ENCODE results near the gene LAMB4. TPM values are rescaled to one million over a fixed set of nuclear protein-coding genes. Genes with fewer than 3 reads are reported as not detected.

LAMB4 gene
- total and polyA plus RNA-seq, 2 of the 8 experiments (the other 6 are each of a cell fraction or from before 2014, with no cell fraction given), result not detected

DNA sequence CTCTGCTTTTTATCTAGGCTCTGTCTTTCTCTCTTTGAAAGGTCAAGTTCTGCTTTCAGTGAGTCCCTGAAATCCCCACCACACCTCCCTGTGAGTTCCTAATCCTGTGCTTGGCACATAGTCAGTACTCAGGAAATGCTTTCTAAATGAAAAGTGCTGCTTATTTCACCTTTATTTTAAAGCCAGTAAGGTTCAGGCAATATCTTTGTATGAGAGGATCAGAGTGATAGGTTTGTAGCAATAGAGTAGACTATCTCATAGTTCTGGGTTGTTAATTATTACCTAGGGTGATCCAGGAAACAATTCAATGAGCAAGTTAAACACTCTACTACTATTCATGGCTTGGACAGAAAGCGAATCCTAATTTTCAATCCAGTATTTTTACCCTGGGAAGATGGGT lies 119.8 kb downstream of the LAMB4 start:
- DNase-seq (ENCODE audit: low read depth in 1 of 2, low spot score in 2 of 2) (no peak), FAIRE-seq (no peak)
- H3K4ac ChIP-seq (replicated peaks; ENCODE audit: insufficient read length, low read depth, low read length), result no peak overlapping the region
- H2BK20ac ChIP-seq (ENCODE audit: low read length), result no peak overlapping the region
- H3K4me3 ChIP-seq (ENCODE audit: extremely low read depth in 1 of 4, insufficient read depth in 2 of 4, low read depth in 3 of 4, low read length in 4 of 4), result no peak overlapping the region
- no peak overlapping the region for H4K8ac ChIP-seq (ENCODE audit: extremely low read depth, insufficient read depth, low read length)
- no peak overlapping the region for H3K4me2 ChIP-seq (ENCODE audit: insufficient read depth in 1 of 2, low read depth in 2 of 2, low read length in 2 of 2)
- H3K27ac ChIP-seq (ENCODE audit: low read depth, low read length), result no peak overlapping the region
- no peak overlapping the region for H3K18ac ChIP-seq (ENCODE audit: extremely low read depth, low read length)
- H3K56ac ChIP-seq (replicated peaks; ENCODE audit: insufficient read length, low read depth, low read length), result no peak overlapping the region
- no peak overlapping the region for H4K5ac ChIP-seq (ENCODE audit: insufficient read length, low read depth, low read length)
- H3K27me3 ChIP-seq (replicated peaks in 1 of 4; ENCODE audit: control insufficient read depth in 3 of 4, extremely low read depth in 1 of 4, insufficient read depth in 3 of 4, low read length in 3 of 4), result peaks cover 10 to 24% (median 18%) of the 10 kb centered on the region in 4 experiments
- H2BK5ac ChIP-seq (ENCODE audit: low read depth, low read length), result no peak overlapping the region
- no peak overlapping the region for H3K14ac ChIP-seq (ENCODE audit: insufficient read length)
- CTCF ChIA-PET (ENCODE audit: partially characterized antibody), result interaction anchor here (0.9 to 1.2 kb wide), 2 partner anchors 77 to 86 kb away, joined by 3 read pairs; no protein-coding TSS in a partner anchor
- H4K91ac ChIP-seq (replicated peaks; ENCODE audit: insufficient read length, low read length), result no peak overlapping the region
- H3K23ac ChIP-seq (ENCODE audit: insufficient read length), result no peak overlapping the region
- H3K9ac ChIP-seq (replicated peaks in 1 of 4; ENCODE audit: extremely low read depth in 1 of 4, low read depth in 3 of 4, low read length in 3 of 4), result no peak overlapping the region
- 86% methylated on average over 1 of the region's 1 CpG; no CpG with 5 or more reads in 1 of the 2 experiments for WGBS, 2 experiments (ENCODE audit: extremely low coverage in 1 of 2, insufficient coverage in 1 of 2, insufficient read length in 1 of 2, insufficient replicate concordance in 2 of 2, low coverage in 1 of 2, low lambda C conversion rate in 2 of 2, missing lambda C conversion rate in 1 of 2)
- H2AFZ ChIP-seq (ENCODE audit: low read length), result no peak overlapping the region
- no peak overlapping the region for H2BK12ac ChIP-seq (ENCODE audit: low read depth, low read length)
- POLR2A ChIA-PET (ENCODE audit: partially characterized antibody), result no interaction called here
- H2BK120ac ChIP-seq (replicated peaks; ENCODE audit: low read depth, low read length), result no peak overlapping the region
- TF ChIP-seq TBP (IDR thresholded peaks at IDR 0.05; ENCODE audit: low read depth, low read length), result no peak
- TF ChIP-seq, protein P1, sequence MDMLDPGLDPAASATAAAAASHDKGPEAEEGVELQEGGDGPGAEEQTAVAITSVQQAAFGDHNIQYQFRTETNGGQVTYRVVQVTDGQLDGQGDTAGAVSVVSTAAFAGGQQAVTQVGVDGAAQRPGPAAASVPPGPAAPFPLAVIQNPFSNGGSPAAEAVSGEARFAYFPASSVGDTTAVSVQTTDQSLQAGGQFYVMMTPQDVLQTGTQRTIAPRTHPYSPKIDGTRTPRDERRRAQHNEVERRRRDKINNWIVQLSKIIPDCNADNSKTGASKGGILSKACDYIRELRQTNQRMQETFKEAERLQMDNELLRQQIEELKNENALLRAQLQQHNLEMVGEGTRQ (IDR thresholded peaks at IDR 0.05; ENCODE audit: low read length), result no peak
- H2AK5ac ChIP-seq (ENCODE audit: low read depth, low read length), result no peak overlapping the region
- H3K23me2 ChIP-seq (ENCODE audit: low read depth, low read length), result no peaks in the 10 kb centered on the region
- no peaks in the 10 kb centered on the region for H4K20me1 ChIP-seq (replicated peaks in 1 of 2; ENCODE audit: control insufficient read depth in 1 of 2, insufficient read depth in 2 of 2, low read length in 2 of 2)
- H2BK15ac ChIP-seq (ENCODE audit: low read length), result no peak overlapping the region
- H3K79me2 ChIP-seq (ENCODE audit: control insufficient read depth in 1 of 2, insufficient read depth in 2 of 2, low read length in 2 of 2), result no peaks in the 10 kb centered on the region
- H3K36me3 ChIP-seq (ENCODE audit: control insufficient read depth in 2 of 4, insufficient read depth in 4 of 4, low read length in 3 of 4), result no peaks in the 10 kb centered on the region
- H3K4me1 ChIP-seq (replicated peaks in 1 of 4; ENCODE audit: control insufficient read depth in 3 of 4, insufficient read depth in 4 of 4, low read length in 3 of 4), result no peaks in the 10 kb centered on the region
- no peaks in the 10 kb centered on the region for H3K79me1 ChIP-seq (ENCODE audit: low read depth, low read length)
- H3K9me3 ChIP-seq (ENCODE audit: insufficient read depth in 2 of 2, low read depth in 1 of 2, low read length in 1 of 2), result no peaks in the 10 kb centered on the region

Data from H1 (cell line).